Mesothelial cell of epicardium (in vitro differentiated cells): ENCODE measurements around the gene HHAT. TPM values are rescaled to one million over a fixed set of nuclear protein-coding genes. Genes with fewer than 3 reads are reported as not detected.
A peak's percentile ranks its signal among the peaks of the same experiment; 100 is the strongest.

Source experiments
- DNase-seq, 2 experiments: peaks; one replicate each; pipeline ENCODE4 v3.0.0; 2021; ENCODE audit warnings: low spot score in 2 of 2; ENCODE audit not compliant: unreplicated experiment in 2 of 2
- H3K27ac Mint-ChIP-seq: 2 replicates; pipeline ENCODE4 v1.8.0; 2021; ENCODE audit warnings: mixed read lengths
- H3K27me3 Mint-ChIP-seq: 2 replicates; pipeline ENCODE4 v1.8.0; 2021; ENCODE audit warnings: low read depth, mixed read lengths
- H3K36me3 Mint-ChIP-seq: 2 replicates; pipeline ENCODE4 v1.8.0; 2021; ENCODE audit warnings: mixed read lengths
- H3K4me1 Mint-ChIP-seq: 2 replicates; pipeline ENCODE4 v1.8.0; 2021; ENCODE audit warnings: mixed read lengths
- H3K4me3 Mint-ChIP-seq: 2 replicates; pipeline ENCODE4 v1.8.0; 2021; ENCODE audit warnings: mild to moderate bottlenecking, moderate library complexity, mixed read lengths
- H3K9me3 Mint-ChIP-seq: 2 replicates; pipeline ENCODE4 v1.8.0; 2021; ENCODE audit warnings: mixed read lengths
- total RNA-seq: library from RNA; stranded (reverse); gene quantifications from 3 replicates; pipeline ENCODE4 v1.2.1, GENCODE V29; 2021
- TF ChIP-seq, protein P1 (sequence below): fragments of 200-600 bp; sonication (generic); IDR thresholded peaks from one replicate; pipeline ENCODE4 v1.5.0; 2021; ENCODE audit warnings: antibody characterized with exemption; ENCODE audit not compliant: unreplicated experiment

The HHAT gene
- total RNA-seq, 1 donor from 2014 or later = 19.2 TPM

DNA sequence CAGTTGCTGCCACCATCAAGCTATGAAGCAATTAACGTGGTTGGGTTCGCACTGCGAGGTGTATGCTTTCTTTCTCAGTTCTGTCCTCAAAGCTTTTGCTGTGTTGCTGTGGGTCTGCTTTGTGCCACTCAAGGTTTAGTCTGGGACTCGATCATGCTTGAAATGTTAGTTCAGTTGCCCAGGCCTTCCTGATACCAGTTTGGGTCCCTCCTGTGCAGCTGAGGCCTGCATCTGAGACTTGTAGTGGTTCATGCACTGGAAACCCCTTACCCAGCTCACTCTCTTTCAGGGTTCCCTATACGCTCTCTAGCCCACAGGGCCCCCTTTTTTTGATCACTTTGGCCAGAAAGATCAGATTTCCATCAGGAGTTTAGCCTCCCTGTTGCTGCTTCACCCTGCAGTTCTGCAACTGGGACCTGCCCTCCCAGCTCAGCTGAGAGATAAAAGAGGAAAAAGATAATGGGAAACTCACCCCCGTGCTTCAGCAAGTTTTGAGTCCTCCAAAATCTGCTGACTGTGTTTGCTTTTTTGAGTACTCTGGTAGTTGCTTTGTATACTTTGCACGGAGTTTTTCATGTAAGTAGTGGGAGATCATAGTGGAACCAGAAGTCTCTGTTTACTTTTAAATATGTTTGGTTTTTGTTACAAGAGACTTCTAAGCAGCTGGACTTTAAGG lies 317.0 kb downstream of the HHAT start:
- no peaks in the 10 kb centered on the region for H3K36me3 Mint-ChIP-seq
- no peak overlapping the region for H3K4me3 Mint-ChIP-seq
- H3K4me1 Mint-ChIP-seq = peaks cover 21% of the 10 kb centered on the region
- no peaks in the 10 kb centered on the region for H3K27me3 Mint-ChIP-seq
- no peak for DNase-seq
- H3K9me3 Mint-ChIP-seq = no peaks in the 10 kb centered on the region
- H3K27ac Mint-ChIP-seq = no peak overlapping the region
- TF ChIP-seq, protein P1, sequence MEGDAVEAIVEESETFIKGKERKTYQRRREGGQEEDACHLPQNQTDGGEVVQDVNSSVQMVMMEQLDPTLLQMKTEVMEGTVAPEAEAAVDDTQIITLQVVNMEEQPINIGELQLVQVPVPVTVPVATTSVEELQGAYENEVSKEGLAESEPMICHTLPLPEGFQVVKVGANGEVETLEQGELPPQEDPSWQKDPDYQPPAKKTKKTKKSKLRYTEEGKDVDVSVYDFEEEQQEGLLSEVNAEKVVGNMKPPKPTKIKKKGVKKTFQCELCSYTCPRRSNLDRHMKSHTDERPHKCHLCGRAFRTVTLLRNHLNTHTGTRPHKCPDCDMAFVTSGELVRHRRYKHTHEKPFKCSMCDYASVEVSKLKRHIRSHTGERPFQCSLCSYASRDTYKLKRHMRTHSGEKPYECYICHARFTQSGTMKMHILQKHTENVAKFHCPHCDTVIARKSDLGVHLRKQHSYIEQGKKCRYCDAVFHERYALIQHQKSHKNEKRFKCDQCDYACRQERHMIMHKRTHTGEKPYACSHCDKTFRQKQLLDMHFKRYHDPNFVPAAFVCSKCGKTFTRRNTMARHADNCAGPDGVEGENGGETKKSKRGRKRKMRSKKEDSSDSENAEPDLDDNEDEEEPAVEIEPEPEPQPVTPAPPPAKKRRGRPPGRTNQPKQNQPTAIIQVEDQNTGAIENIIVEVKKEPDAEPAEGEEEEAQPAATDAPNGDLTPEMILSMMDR = no peak

DNA sequence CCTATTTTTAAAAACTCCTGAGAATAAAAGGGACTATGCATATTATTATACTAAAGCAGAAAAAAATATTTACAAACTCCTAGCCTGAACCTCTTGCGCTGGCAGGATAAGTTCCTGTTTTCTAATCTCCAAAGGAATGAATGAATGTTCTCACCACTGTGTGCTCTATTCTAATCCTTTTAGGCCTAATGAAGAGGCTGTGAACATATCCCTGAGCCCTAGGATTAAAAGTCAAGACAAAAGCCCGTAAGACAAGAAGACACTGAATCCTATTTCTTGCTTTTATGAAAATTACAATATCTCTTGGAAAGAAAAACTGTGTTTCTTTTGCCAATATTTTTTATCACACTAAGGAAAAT lies 317.5 kb downstream of the HHAT start:
- DNase-seq = no peak
- Mint-ChIP-seq H3K27me3 (no peaks in the 10 kb centered on the region), H3K27ac (no peak overlapping the region), H3K9me3 (no peaks in the 10 kb centered on the region), H3K4me1 (peaks cover 21% of the 10 kb centered on the region), H3K4me3 (no peak overlapping the region), H3K36me3 (no peaks in the 10 kb centered on the region)
- TF ChIP-seq, protein P1 = no peak

DNA sequence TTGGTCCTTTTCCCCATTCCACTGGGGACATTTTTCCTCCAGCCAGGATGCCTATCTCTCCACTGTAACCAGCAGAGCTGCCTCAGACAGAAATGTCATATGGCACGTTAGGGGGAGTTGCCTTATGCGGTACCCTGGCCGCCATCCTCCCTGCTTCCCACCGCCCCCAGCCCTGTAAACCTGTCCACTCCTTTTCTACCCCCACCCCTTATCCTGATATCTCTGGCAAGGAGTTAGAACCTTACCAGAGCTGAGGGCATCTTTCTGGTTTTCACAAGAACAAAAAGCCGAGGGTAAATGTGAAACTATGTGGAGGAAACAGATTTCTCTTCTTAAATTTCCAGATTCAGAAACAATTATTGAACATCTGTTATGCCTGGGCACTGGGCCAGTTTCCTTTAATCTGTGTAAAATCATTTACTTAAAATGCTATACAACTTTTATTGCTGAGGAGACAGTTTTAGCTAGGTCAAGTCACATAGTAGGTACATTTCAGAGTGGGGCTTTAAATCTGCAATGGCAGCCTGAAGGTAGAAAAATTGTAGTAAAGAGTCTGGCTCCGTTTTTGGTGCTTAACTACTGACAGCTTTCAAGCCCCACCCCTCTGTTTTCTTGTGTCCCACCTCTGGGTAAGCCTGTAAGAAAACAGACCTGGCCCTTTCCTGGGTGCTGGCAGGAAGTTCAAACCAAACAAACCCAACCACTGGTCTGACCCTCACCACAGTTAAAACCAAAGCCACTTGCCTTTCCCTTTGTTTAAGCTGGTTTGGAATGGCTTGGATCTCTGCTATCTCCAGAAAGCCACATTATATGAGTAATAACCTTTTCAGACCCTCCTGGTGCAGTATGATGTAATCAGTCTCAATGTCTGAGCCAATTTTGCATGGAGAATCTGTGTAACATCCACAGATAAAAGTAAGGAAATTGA lies 319.0 kb downstream of the HHAT start:
- Mint-ChIP-seq H3K27ac (peak overlapping the region; percentile 39), H3K4me1 (peaks cover 21% of the 10 kb centered on the region), H3K9me3 (no peaks in the 10 kb centered on the region), H3K4me3 (no peak overlapping the region), H3K36me3 (no peaks in the 10 kb centered on the region), H3K27me3 (peaks cover 2% of the 10 kb centered on the region)
- no peak for DNase-seq
- TF ChIP-seq, protein P1 = no peak

DNA sequence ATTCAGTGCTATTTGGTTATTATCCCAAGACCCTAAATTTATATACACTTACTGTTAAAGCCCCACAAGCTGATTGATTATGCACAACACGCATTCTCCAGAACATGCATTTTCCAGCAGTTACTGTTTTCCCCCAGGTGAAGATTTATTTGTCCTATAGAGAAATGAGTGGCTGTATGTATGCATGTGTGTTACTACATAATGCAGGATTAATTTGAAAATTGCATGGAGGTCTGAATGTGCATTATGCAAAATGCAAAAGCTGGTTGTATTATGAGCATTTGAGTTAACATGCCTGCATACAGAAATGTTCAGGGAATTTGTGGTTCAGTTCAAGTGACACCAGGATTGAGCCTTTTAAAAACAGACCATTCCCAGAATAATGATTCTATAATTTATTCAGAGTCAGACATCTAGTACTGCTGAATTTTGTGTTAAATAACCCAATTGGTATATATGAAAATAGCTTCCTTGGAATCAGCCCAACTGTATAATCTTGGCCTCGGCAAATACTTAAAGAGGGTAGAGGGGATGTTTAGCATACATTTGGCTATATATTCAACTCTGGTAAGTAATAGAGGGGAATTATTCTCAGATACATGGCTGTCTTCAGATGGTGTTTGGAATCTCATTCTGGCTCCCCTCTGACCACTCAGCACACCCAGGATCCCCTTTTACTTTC lies 320.0 kb downstream of the HHAT start:
- H3K27me3 Mint-ChIP-seq = peaks cover 2% of the 10 kb centered on the region
- no peak overlapping the region for H3K27ac Mint-ChIP-seq
- TF ChIP-seq, protein P1 = no peak
- H3K9me3 Mint-ChIP-seq = peaks cover 2% of the 10 kb centered on the region
- no peak overlapping the region for H3K4me3 Mint-ChIP-seq
- no peak for DNase-seq
- H3K4me1 Mint-ChIP-seq = peaks cover 21% of the 10 kb centered on the region
- H3K36me3 Mint-ChIP-seq = no peaks in the 10 kb centered on the region

DNA sequence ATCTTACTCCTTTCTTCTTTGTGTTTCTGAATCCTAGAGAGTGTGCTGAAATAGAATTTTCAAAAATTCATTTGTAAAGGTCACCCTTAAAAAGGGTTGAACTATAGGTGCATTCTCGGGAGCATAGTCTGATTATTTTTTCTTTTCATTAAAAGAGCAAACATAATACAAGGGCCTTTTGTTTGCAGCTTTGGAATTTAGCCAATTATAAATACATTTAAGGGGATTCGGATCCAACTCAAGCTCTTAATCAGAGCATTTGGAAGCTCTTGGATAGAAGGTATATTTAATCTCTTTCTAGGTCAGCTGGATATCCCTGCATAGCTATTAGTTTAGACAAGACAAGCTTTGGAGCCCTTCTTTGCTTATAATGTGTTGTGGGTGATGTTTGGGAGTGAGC lies 321.7 kb downstream of the HHAT start:
- no peak overlapping the region for H3K4me3 Mint-ChIP-seq
- TF ChIP-seq, protein P1 = no peak
- peaks cover 21% of the 10 kb centered on the region for H3K4me1 Mint-ChIP-seq
- peaks cover 5% of the 10 kb centered on the region for H3K9me3 Mint-ChIP-seq
- H3K27me3 Mint-ChIP-seq = peaks cover 8% of the 10 kb centered on the region
- no peaks in the 10 kb centered on the region for H3K36me3 Mint-ChIP-seq
- H3K27ac Mint-ChIP-seq = no peak overlapping the region
- DNase-seq = no peak
